ENCODE results near the gene DNM1. TPM values are rescaled to one million over a fixed set of nuclear protein-coding genes. Genes with fewer than 3 reads are reported as not detected.
A peak's percentile ranks its signal among the peaks of the same experiment; 100 is the strongest.

The DNM1 gene
- total RNA-seq (2014; rRNA removed; shearing (Covaris generic)) = 0.08 and 0.35 TPM in 2 replicates
- total RNA-seq (2022) = 0.98 and 1.8 TPM in 2 replicates
- Bru-seq, nascent RNA = percentile 20 among the genes with signal in this experiment
- percentile 21 among the genes with signal in this experiment for BruChase-seq, experiment 1, labeled RNA remaining after a 6-hour chase
- BruChase-seq, experiment 2, labeled RNA remaining after a 2-hour chase = percentile 17 among the genes with signal in this experiment
- long read RNA-seq, partial matches to known transcripts = 0 of 1 reads
- long read RNA-seq, other reads (novel, unspliced or antisense) = 1 of 1 reads

- Histone ChIP-seq H3K27ac (ENCODE audit: low read depth, low read length, poor library complexity, severe bottlenecking) (no peak within 1 kb of the TSS), H3K4me2 (ENCODE audit: low read length) (peak within 1 kb of the TSS; percentile 82), H3K4me3 (ENCODE audit: low read depth, low read length, poor library complexity, severe bottlenecking) (peak within 1 kb of the TSS; percentile 64), H2AFZ (ENCODE audit: low read length) (peak within 1 kb of the TSS; percentile 91), H3K9me2 (ENCODE audit: insufficient read depth, low read length) (no peaks in the 10 kb centered on the region), H3K4me1 (ENCODE audit: insufficient read depth, low read length, poor library complexity, severe bottlenecking) (peaks cover 14% of the 10 kb centered on the region), H3K79me2 (ENCODE audit: insufficient read depth, low read depth, low read length) (no peaks in the 10 kb centered on the region), H3K36me3 (ENCODE audit: insufficient read depth, low read length) (no peaks in the 10 kb centered on the region), H4K20me1 (ENCODE audit: insufficient read depth, low read length) (no peaks in the 10 kb centered on the region), H3K9me3 (ENCODE audit: low read length) (no peaks in the 10 kb centered on the region)
- BruUV-seq (replicated peaks) = no TSS peak
- CTCF ChIA-PET (ENCODE audit: unreplicated experiment) = no interaction called here
- peak; percentile 78 for TF ChIP-seq CTCF (conservative IDR thresholded peaks at IDR 0.05; ENCODE audit: low read length)
- no peak for TF ChIP-seq EZH2phosphoT487 (IDR thresholded peaks at IDR 0.05; ENCODE audit: borderline replicate concordance, low read depth, low read length)
- intact Hi-C loops (cut with micrococcal nuclease; ENCODE audit: unreplicated experiment) = loop anchor here (5.0 kb wide), 1 partner anchor 139 kb away; the partner anchor contains the start of gene SLC27A4
- POLR2A ChIA-PET = no interaction called here
- peak; percentile 81 for DNase-seq (ENCODE audit: low spot score)
Measured at GRCh38 chr9:128203024-128203706, at the start of gene DNM1. Gene DNM1 (plus strand): TSS chr9:128203379. CDS start chr9:128203471, 92 bp downstream.

GRCh38 chr9:128153947-128154695 lies 49.1 kb upstream of the DNM1 start:
- H4K20me1 ChIP-seq (ENCODE audit: insufficient read depth, low read length) = no peaks in the 10 kb centered on the region
- no peak overlapping the region for H2AFZ ChIP-seq (ENCODE audit: low read length)
- H3K9me3 ChIP-seq (ENCODE audit: low read length) = no peaks in the 10 kb centered on the region
- no peaks in the 10 kb centered on the region for H3K4me1 ChIP-seq (ENCODE audit: insufficient read depth, low read length, poor library complexity, severe bottlenecking)
- intact Hi-C loops (cut with micrococcal nuclease; ENCODE audit: unreplicated experiment) = no loop called here
- ChIA-PET CTCF (ENCODE audit: unreplicated experiment) (no interaction called here), POLR2A (no interaction called here)
- H3K79me2 ChIP-seq (ENCODE audit: insufficient read depth, low read depth, low read length) = no peaks in the 10 kb centered on the region
- no peaks in the 10 kb centered on the region for H3K36me3 ChIP-seq (ENCODE audit: insufficient read depth, low read length)
- no peak overlapping the region for H3K27ac ChIP-seq (ENCODE audit: low read depth, low read length, poor library complexity, severe bottlenecking)
- H3K9me2 ChIP-seq (ENCODE audit: insufficient read depth, low read length) = no peaks in the 10 kb centered on the region
- no peak overlapping the region for H3K4me2 ChIP-seq (ENCODE audit: low read length)
- DNase-seq (ENCODE audit: low spot score) = no peak
- H3K4me3 ChIP-seq (ENCODE audit: low read depth, low read length, poor library complexity, severe bottlenecking) = no peak overlapping the region
- no TSS peak for BruUV-seq (replicated peaks)
- no peak for TF ChIP-seq EZH2phosphoT487 (IDR thresholded peaks at IDR 0.05; ENCODE audit: borderline replicate concordance, low read depth, low read length)
- no peak for TF ChIP-seq CTCF (conservative IDR thresholded peaks at IDR 0.05; ENCODE audit: low read length)
